HG03558 (cell line): ENCODE results near the gene FTL.

Experiments
- ATAC-seq: cut with Tn5 transposase; IDR thresholded peaks from one replicate; pipeline ENCODE4 v1.9.1; 2021; ENCODE audit warnings: moderate number of reproducible peaks; ENCODE audit not compliant: unreplicated experiment; ENCODE audit errors: extremely low read depth

Gene FTL

DNA sequence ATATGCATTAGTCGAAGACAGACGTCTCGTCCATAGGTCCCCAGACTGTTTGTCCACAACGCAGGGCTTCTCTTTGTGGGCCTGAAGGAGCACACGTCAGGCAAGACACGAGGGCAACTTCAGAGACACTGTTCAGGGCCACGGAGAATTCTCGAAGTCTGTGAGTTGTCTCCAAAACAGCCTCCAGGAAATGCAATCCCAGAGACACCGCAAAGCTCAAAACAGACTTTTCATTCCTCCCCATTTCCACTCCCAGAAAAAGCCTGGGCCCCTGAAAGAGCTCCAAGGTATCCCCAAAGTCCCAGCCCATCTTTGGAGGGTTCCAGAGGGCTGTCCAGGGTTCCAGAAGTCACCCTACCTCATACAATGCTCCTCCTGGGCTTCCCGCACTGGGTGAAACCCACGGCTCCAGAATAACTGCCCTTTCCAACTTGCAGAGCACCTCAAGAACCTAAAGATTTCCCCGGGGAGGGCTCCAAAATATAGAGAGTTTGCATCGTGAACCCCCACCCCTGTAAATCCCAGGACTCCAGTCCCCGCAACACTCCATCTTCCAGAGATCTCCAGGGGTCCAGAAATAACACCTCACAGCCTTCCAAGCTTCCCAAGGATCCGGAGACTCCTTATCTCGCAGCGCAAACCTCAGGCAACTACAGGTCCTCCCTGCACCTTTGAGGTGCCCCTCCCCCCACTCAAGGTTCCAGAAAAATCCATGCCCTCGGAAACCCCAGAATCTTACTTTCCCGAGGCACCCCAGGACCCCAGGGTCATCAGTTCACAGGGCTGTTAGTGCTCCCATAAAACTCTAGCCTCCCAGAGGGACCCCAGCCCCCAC, 687 bp upstream of the FTL start:
- ATAC-seq = no peak

DNA sequence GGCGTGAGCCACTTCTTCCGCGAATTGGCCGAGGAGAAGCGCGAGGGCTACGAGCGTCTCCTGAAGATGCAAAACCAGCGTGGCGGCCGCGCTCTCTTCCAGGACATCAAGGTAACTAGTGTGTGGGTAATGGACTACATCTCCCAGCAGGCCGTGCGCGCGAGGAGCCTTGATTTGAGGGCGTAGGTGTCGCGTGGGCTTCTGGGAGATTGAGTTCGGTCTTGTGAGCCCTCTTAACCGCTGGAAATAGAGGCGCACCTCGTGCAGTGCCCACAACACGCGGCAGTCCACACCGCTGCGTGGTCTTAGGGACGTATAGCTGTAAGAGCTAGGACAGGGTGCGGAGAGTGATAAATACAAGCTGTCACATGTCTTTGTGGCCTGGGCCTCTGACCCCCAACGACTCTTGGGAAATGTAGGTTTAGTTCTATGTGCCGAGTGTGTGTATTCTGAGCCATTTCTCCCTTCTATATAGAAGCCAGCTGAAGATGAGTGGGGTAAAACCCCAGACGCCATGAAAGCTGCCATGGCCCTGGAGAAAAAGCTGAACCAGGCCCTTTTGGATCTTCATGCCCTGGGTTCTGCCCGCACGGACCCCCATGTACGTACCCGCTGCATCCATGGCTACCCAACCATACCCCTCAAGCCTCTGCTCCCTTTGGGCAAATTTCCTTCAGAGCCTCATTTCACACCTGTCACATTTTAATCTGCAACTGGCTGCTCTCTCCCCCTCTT, 864 bp downstream of the FTL start:
- peak; percentile 12 for ATAC-seq

DNA sequence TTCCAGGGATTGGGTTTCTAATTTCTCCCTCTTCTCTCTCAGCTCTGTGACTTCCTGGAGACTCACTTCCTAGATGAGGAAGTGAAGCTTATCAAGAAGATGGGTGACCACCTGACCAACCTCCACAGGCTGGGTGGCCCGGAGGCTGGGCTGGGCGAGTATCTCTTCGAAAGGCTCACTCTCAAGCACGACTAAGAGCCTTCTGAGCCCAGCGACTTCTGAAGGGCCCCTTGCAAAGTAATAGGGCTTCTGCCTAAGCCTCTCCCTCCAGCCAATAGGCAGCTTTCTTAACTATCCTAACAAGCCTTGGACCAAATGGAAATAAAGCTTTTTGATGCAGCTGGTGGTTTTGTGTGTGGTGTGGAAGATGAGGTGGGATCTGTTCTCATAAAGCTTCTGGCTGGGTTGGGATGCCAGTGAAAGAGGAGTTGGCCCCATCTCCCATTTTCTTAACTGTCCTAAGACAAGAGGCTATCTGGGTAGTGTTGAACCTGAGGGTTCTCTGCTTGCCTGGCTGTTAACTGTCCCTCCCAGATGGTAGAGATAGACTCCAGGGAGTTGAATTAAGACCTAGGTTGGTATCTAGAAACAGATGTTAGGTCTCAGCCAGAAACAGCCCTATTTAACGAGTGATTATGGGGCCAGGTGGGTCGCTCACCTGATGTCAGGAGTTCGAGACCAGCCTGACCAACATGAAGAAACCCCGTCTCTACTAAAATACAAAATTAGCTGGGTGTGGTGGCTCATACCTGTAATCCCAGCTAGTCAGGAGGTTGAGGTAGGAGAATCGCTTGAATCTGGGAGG, 1.6 kb downstream of the FTL start:
- ATAC-seq = no peak

DNA sequence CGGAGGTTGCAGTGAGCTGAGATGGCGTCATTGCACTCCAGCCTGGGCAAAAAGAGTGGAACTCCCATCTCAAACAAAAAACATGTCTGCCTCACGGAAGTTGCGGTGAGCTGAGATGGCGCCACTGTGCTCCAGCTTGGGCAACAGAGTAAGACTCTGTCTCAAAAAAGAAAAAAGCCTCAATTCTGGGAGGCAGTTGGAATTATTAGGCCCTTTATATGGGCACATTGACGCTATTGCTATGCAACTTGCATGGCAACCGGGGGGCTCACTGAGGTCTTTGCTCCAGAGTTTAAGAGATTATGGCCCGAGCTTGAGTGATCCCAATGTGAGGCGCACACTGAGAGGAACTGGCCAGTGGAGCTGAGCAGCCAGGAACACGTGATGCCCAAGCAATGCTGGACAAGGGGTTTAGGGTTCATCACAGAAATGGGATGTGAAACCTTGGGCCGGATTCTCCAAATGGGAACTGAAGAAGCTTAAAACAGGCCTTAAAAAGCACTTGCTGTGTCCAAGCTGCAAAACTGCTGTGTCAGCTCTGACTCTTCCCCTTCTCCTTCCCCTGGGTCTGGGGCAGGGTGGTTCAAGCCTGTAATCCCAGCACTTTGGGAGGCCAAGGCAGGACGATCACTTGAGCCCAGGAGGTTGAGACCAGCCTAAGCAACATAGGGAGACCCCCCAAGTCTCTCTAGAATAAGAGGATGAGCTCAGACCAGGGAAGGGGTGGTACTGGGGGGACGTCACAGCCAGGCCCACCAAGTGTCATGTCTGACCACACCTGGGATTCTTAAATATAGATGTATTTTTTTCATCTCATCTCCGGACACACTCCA, 2.5 kb downstream of the FTL start:
- no peak for ATAC-seq

DNA sequence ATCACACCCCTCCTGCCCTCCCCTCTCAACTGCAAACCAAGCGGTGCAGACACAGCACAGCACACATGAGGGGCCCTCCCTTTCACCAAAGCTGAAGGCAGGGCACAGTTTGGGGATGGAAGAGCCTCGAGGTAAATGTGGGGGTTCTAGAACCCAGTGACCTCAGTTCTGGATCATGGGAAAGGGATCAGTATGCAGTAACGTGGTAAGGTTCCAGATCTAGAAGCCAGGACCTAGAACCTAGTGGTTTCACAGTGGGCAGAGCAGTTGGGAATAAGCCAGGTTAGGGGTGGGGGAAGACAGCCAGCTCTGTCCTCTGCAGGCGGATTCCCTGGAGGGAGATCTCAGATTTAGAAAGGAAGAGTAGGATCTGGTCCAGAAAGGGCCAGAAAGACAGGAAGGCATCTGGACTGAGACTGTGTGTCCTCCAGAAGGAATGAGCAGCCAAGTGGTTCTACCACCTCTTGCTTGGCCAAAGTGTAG, 3.1 kb downstream of the FTL start:
- no peak for ATAC-seq

DNA sequence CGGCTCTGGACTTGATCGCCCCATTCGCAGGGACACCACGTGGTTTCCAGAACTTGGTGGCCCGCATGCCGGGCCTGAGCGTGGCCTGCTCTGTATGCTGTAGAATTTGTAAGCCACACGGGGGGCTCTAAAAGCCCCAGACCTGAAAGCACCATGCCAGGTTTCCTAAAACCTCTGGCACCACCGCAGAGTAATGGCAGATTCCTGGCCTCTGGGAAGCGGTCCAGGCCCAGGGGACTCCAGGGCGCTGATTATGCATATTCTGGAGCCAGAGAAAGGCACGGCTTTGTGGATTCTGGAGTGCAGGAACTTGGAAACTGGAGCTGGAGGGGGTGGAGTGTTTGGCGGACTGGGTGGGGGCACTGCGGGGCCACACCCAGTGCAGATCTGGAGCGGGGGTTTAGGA, 3.7 kb downstream of the FTL start:
- no peak for ATAC-seq

DNA sequence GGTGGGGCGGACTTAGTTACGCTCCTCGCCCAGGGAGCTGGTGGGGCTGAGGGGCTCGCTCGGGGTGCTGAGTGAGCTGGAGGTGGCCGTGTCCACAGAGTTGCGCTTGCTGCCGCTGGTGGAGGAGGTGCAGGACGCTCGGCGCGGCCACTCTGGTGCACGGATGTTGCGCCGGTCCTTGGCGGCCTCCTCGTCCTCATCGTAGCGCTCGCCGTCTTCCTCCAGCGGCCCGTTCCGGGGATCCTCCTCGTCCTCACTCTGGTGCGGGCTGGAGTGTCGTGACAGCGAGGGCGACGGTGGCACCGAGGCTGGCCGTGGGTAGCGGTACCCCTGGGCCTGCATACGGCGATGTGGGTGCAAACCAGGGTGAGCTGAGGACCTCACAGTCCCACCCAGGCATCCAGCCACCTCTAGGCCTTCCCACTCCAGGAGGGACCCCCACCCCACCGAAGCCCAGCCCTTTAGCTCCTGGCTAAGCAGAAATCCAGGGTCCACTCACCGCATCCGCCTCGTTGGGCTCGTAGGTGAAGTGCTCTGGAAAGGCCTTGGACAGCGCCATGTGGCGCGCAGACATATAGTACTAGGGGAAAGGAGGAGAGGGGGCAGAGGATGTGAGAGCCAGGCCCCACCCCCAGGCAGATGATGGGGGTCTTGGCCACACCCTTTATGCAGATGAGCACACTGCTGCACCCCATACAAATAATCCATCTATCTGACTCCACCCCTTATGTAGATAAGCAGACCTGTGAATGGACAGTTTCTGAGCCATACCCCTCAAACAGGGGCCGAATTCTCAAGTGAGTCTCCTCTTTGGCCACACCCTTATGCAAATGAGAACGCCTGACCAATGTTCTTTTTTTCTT, 4.4 kb downstream of the FTL start:
- no peak for ATAC-seq

DNA sequence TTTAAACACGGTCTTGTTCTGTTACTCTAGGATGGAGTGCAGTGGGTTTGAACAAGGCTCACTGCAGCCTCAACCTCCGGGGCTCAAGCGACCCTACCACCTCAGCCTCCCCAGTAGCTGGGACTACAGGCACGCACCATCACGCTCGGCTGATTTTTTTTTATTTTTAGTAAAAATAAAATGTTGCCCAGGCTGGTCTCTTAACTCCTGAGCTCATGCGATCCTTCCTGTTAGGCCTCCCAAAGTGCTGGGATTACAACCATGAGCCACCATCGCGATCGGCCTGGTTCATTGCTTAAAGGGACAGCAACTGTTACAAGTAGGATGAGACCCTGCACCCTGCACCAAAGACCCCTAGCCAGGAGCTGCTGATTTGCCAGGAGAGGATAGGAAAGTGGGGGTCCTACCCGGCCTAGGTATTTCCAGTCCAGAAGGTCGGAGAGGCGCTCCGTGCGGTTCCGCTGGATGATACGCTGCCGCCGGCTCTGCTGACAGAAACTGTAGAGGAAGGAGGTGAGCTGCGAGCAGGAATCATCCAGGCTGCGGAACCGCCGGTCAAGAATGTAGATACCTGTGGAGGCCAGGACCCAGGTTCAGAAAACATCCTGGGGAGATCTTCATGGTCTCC, 5.1 kb downstream of the FTL start:
- no peak for ATAC-seq

DNA sequence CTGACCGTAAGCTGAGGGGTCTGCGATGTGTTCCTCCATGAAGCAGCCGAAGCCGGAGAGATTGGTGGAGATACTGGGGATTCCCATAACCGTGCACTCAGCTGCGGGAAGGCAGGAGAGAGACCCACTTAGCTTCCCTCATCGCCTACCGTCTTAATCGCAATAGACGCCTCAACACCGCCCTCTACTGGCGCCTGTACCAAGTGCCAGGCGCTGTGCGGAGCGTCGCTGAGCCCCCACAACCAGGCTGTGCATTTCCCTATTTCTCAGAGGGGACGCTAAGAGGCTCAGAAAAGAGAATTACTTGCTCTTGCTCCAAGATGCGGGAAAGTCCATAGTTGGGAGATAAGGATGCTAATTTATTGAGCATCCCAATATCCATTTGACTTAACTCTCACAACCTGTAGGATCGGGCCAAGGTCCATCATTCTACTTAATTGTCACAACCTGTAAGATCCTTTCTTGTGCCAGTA, 5.8 kb downstream of the FTL start:
- ATAC-seq = no peak

DNA sequence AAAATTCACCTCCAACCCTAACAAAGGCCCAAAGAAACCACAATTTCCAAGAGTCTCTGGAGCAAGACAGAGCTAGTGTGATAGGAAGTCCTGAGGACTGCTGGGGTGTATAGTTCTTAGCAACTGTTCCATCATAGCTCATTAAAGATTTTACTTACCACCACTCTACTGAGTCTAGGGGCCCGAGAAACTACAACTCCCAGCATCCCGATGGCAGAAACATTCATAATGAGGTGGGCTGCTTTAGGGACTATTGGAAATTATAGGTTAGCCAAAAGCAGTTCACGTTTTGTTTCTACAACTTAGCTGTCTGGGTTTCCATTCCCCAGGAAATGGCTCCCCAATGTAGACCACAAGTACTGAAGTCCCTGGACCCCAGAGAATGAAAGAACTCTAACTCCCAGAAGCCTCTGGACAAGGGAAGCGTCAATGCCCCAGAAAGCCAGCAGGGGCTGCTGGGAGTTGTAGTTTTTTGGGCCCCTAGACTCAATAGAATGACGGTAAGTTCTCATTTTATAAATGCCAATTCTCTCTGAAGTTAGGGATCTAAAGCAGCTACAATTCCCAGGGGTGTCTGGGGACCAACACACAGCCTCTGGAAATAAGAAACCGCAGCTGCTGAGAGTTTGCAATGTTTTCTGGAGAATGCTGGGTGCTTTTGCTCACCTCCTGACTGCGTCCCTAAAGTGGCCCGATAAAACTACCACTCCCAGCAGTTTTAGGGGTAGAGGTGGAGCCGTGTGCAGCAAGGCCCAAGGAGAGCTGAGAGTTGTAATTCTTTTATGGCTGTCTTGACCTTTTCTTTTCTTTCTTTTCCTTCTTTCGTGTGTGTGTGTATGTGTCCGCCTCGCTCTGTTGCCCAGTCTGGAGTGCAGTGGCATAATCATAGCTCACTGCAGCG, 11.1 kb downstream of the FTL start:
- ATAC-seq = no peak

DNA sequence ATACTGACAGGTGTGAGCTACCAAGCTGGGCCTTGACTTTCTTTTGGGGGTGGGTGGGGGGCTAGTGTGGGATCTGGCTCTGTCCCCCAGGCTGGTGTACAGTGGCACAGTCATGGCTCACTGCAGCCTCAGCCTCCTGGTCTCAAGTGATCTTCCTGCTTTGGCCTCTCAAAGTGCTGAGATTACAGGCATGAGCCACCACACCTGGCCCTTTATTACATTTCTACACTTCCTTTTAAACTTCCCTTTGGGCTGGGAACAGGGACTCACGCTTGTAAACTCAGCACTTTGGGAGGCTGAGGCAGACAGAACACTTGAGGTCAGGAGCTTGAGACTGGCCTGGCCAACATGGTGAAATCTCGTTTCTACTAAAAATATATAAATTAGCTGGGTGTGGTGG, 12.0 kb downstream of the FTL start:
- no peak for ATAC-seq

DNA sequence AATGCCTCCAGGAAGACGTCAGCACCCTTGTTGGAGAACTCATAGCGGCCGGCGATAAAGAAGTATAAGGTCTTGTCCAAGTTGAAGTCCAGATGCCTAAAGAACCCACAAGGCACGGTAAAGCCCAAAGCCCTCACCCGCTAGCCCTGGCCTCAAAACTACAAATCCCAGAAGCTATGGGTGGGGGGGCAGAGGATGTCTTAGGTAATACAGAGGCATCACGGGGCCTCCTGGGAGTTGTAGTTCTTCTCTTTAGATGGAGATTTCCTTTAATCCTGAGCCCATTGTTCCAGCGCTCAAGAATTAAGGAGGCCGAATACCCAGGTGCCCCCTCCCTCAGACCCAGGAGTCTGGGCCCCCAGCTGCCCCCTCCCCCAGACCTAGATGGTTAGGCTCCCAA, 17.2 kb downstream of the FTL start:
- ATAC-seq = no peak

DNA sequence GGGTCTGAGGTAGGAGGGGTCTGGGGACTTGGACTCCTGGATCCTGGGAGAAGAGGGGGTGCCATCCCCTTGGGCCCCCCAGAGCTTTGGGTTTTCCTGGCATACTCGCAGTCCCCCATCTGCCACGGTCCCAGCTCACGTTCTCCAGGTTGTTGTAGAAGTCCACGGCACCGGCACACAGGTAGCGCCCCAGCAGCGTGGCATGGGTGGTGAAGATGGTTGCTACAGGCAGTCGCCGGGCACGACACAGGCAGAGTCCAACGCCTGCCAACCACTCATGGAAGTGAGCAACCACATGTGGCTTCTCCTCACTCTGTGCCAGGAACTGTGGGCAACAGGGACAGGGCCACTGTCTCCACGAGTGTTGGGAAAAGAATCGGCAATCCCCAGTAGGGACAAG, 20.6 kb downstream of the FTL start:
- ATAC-seq = no peak

DNA sequence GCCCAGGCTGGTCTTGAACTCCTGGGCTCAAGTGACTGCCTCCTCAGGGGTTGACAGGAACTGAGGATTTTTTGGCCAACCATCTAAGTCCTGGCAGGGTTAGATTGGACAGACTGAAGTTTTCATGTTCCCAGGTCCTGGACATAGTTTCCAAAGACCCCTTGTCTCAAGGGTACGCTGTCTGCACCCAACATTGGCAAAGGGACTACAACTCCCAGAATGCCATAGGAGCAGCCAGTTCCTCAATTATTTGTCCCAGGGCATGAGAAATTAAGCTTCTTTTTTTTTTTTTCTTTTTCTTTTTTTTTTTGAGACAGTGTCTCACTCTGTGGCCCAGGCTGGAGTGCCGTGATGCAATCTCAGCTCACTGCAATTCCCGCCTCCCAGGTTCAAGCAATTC, 21.1 kb downstream of the FTL start:
- ATAC-seq = no peak

DNA sequence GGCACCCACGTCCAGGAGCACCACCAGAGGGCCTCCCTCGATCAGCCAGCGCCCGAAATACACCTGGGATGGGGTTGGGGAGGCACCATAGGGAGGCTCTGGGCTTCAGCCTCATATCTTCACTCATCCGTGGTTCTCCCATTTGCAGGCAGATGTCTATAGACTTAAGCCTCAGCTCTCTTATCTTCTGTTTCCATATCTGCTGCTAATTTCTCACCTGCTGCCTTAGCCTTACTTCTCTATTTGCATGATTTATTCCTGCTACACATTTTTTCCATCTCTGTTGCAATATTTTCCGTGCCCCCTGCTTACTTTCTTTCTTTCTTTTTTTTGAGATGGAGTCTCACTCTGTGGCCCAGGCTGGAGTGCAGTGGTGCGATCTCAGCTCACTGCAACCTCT, 22.2 kb downstream of the FTL start:
- ATAC-seq = no peak

DNA sequence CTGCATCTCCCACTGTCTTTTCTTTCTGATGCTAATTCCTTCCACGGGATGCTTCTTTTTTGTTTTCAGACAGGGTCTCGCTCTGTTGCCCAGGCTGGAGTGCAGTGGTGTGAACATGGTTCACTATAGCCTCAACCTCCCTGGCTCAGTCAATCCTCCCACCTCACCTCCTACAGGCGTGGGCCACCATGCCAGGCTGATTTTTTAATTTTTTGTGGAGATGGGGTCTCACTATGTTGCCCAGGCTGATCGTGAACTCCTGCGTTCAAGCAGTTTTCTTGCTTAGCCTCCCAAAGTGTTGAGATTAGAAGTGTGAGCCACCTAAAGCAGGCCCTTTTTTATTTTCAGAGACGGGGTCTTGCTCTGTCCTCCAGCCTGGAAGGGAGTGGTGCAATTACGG, 23.2 kb downstream of the FTL start:
- no peak for ATAC-seq

DNA sequence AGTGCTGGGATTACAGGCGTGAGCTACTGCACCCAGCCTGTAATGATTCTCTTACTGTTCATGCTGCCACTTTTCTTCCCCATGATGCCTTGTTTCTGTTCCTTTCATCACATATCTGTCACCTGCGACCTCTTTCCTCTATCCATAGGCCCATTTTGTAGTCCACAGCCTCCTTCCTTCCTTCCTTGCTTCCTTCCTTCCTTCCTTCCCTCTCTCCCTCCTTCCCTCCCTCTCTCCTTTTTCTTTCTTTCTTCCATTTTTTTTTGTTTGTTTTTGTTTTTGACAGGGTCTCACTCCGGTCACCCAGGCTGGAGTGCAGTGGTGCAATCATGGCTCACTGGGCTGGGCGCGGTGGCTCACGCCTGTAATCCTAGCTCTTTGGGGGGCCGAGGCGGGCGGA, 23.8 kb downstream of the FTL start:
- ATAC-seq = no peak
